ENCODE measurements around the gene WDR88. TPM values are rescaled to one million over a fixed set of nuclear protein-coding genes. Genes with fewer than 3 reads are reported as not detected.

The WDR88 gene
- total and polyA plus RNA-seq, 2 of the 13 experiments (the other 11 are each of a cell fraction or from before 2014, with no cell fraction given): not detected

DNA sequence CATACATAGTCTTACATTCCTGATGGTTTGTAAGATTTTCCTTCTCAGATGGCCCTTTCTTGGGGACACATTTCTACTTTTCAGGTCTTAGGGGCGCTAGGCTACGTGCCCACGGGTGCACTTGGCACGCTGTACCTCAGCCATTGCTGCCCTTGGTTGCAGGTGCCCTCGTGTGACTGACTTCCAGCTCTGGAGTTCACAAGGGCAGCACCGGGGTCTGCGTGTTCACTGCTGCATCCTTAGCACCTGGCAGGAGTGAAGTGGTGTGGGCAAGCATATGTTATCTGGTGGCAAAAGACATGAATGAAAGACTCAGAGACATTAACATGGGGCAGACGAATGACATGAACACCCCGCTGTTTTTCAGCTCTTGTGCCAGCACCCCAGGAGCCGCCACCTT lies 13.3 kb upstream of the WDR88 start:
- BruUV-seq (replicated peaks): no TSS peak
- Histone ChIP-seq H3K36me3 (replicated peaks in 1 of 2; ENCODE audit: control insufficient read depth in 1 of 2, insufficient read depth in 2 of 2, low read length in 2 of 2) (peaks cover 12 to 30% of the 10 kb centered on the region in 2 experiments), H3K27ac (ENCODE audit: extremely low read length, insufficient read depth, low read length) (no peak overlapping the region), H3K4me3 (replicated peaks in 1 of 3; ENCODE audit: insufficient read depth in 1 of 3, low read depth in 2 of 3, low read length in 3 of 3) (no peak overlapping the region), H4K20me1 (ENCODE audit: insufficient read depth, low read length) (no peaks in the 10 kb centered on the region), H3K79me2 (ENCODE audit: insufficient read depth, low read length) (no peaks in the 10 kb centered on the region), H2AFZ (ENCODE audit: low read length) (no peak overlapping the region), H3K4me2 (ENCODE audit: low read depth, low read length) (no peak overlapping the region), H3K9ac (ENCODE audit: insufficient read depth, low read depth, low read length) (no peak overlapping the region), H3K9me3 (ENCODE audit: low read length) (no peaks in the 10 kb centered on the region), H3K4me1 (ENCODE audit: insufficient read depth, low read length) (no peaks in the 10 kb centered on the region), H3K27me3 (ENCODE audit: control insufficient read depth in 1 of 2, insufficient read depth in 2 of 2, low read length in 2 of 2) (no peaks in the 10 kb centered on the region)
- FAIRE-seq (no peak), DNase-seq (ENCODE audit: low spot score) (no peak), ATAC-seq (no peak)
- intact Hi-C loops (cut with micrococcal nuclease; ENCODE audit: unreplicated experiment) (loop anchor here (1.0 kb wide), 1 partner anchor 142 kb away; no protein-coding TSS in a partner anchor), in situ Hi-C loops (cut with HindIII; ENCODE audit: extremely low pct_ligation_motif_present, low pct_unique_long_range_greater_than_20kb) (loop anchor here (5.0 kb wide), 1 partner anchor 141 kb away; no protein-coding TSS in a partner anchor)
- TF ChIP-seq SSRP1 (CRISPR knock-in tag; IDR thresholded peaks at IDR 0.05) (no peak), KLF13 (CRISPR knock-in tag; IDR thresholded peaks at IDR 0.05) (no peak)
- CTCF ChIA-PET (ENCODE audit: low intra/inter-chr PET ratio, low total read pairs): interaction anchor here (1.1 to 2.7 kb wide), 2 partner anchors 140 to 143 kb away, joined by 4 to 27 read pairs; no protein-coding TSS in a partner anchor
- WGBS (ENCODE audit: low lambda C conversion rate): 78% methylated on average over 7 of the region's 10 CpGs
- POLR2A ChIA-PET: no interaction called here

DNA sequence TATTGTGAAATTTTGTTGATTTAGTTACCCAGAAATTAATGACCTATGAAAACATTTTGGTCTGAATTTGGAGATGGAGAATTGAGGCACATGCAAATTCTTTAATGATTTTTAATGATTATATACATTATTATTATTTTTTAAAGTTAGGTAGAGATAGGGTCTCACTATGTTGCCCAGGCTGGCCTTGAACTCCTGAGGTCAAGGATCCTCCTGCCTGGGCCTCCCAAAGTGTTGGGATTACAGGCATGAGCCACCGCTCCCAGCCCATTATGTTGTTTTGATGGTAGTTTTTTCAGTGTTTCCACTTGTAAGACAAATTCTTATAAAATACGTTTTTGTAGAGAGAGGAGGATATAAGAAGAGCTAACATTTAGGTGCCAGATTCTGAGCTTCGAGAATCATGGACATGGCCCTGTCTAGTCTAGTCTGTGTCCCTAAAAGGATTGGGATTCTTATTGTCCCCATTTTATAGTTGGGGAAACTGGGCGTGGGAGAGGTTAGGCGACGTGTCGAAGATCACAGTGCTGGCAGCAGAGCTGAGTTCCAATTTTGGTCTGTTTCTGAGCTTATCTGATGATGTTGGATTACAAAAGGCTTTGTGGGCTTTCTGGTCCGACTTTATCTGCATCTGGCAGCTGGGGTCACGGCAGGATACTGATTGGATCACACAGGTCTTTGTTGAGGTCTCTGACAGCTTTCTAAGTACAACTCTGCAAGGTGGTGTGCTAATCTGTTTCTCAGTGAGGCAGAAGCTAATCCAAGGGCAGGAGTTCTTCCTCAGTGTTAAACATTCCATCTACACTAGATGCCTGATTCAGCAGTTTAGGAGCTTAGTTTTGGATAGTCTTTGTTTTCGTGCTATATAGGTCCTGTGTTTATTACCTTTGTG lies 7.5 kb upstream of the WDR88 start:
- POLR2A ChIA-PET: interaction anchor here (1.5 kb wide), 1 partner anchor 52 kb away, joined by 4 read pairs; no protein-coding TSS in a partner anchor
- Histone ChIP-seq H3K79me2 (ENCODE audit: insufficient read depth, low read length) (no peaks in the 10 kb centered on the region), H4K20me1 (ENCODE audit: insufficient read depth, low read length) (no peaks in the 10 kb centered on the region), H3K4me2 (ENCODE audit: low read depth, low read length) (no peak overlapping the region), H3K9me3 (ENCODE audit: low read length) (no peaks in the 10 kb centered on the region), H3K9ac (ENCODE audit: insufficient read depth, low read depth, low read length) (no peak overlapping the region), H3K4me3 (replicated peaks in 1 of 3; ENCODE audit: insufficient read depth in 1 of 3, low read depth in 2 of 3, low read length in 3 of 3) (no peak overlapping the region), H3K27me3 (ENCODE audit: control insufficient read depth in 1 of 2, insufficient read depth in 2 of 2, low read length in 2 of 2) (no peaks in the 10 kb centered on the region), H2AFZ (ENCODE audit: low read length) (no peak overlapping the region), H3K4me1 (ENCODE audit: insufficient read depth, low read length) (no peaks in the 10 kb centered on the region), H3K36me3 (replicated peaks in 1 of 2; ENCODE audit: control insufficient read depth in 1 of 2, insufficient read depth in 2 of 2, low read length in 2 of 2) (peaks cover 5 to 30% of the 10 kb centered on the region in 2 experiments), H3K27ac (ENCODE audit: extremely low read length, insufficient read depth, low read length) (no peak overlapping the region)
- intact Hi-C loops (cut with micrococcal nuclease; ENCODE audit: unreplicated experiment): no loop called here
- FAIRE-seq: no peak
- WGBS (ENCODE audit: low lambda C conversion rate): 90% methylated on average over 10 of the region's 10 CpGs
- CTCF ChIA-PET (ENCODE audit: low intra/inter-chr PET ratio, low total read pairs): no interaction called here
- ATAC-seq: no peak
- in situ Hi-C loops (cut with HindIII; ENCODE audit: extremely low pct_ligation_motif_present, low pct_unique_long_range_greater_than_20kb): loop anchor here (25.0 kb wide), 1 partner anchor 437 kb away; the partner anchor contains the start of genes ANKRD27, NUDT19 and RGS9BP
- no TSS peak for BruUV-seq (replicated peaks)
- DNase-seq (ENCODE audit: low spot score): no peak
- TF ChIP-seq, protein P1, sequence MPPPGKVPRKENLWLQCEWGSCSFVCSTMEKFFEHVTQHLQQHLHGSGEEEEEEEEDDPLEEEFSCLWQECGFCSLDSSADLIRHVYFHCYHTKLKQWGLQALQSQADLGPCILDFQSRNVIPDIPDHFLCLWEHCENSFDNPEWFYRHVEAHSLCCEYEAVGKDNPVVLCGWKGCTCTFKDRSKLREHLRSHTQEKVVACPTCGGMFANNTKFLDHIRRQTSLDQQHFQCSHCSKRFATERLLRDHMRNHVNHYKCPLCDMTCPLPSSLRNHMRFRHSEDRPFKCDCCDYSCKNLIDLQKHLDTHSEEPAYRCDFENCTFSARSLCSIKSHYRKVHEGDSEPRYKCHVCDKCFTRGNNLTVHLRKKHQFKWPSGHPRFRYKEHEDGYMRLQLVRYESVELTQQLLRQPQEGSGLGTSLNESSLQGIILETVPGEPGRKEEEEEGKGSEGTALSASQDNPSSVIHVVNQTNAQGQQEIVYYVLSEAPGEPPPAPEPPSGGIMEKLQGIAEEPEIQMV (CRISPR knock-in tag; IDR thresholded peaks at IDR 0.05; ENCODE audit: low read depth): no peak
- TF ChIP-seq, protein P2, sequence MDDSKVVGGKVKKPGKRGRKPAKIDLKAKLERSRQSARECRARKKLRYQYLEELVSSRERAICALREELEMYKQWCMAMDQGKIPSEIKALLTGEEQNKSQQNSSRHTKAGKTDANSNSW (CRISPR knock-in tag; IDR thresholded peaks at IDR 0.05; ENCODE audit: borderline replicate concordance): no peak
- TF ChIP-seq ZNF616 (CRISPR knock-in tag; IDR thresholded peaks at IDR 0.05; ENCODE audit: low read depth): no peak
- TF ChIP-seq ZNF292 (CRISPR knock-in tag; IDR thresholded peaks at IDR 0.05; ENCODE audit: borderline replicate concordance, low read depth): no peak
- TF ChIP-seq, protein P3, sequence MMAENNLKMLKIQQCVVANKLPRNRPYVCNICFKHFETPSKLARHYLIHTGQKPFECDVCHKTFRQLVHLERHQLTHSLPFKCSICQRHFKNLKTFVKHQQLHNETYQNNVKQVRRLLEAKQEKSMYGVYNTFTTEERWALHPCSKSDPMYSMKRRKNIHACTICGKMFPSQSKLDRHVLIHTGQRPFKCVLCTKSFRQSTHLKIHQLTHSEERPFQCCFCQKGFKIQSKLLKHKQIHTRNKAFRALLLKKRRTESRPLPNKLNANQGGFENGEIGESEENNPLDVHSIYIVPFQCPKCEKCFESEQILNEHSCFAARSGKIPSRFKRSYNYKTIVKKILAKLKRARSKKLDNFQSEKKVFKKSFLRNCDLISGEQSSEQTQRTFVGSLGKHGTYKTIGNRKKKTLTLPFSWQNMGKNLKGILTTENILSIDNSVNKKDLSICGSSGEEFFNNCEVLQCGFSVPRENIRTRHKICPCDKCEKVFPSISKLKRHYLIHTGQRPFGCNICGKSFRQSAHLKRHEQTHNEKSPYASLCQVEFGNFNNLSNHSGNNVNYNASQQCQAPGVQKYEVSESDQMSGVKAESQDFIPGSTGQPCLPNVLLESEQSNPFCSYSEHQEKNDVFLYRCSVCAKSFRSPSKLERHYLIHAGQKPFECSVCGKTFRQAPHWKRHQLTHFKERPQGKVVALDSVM (CRISPR knock-in tag; IDR thresholded peaks at IDR 0.05): 0 out of 2 replicates have a peak, but pooled peaks have one; percentile 36
- TF ChIP-seq YEATS2 (CRISPR knock-in tag; IDR thresholded peaks at IDR 0.05; ENCODE audit: borderline replicate concordance): no peak
- peak; percentile 74 to 79 for TF ChIP-seq MAFK (conservative IDR thresholded peaks at IDR 0.05 in 1 of 2, IDR thresholded peaks at IDR 0.05 in 1 of 2; ENCODE audit: low read length in 2 of 2)
- TF ChIP-seq SMARCC2 (IDR thresholded peaks at IDR 0.05): no peak
- TF ChIP-seq, protein P4, sequence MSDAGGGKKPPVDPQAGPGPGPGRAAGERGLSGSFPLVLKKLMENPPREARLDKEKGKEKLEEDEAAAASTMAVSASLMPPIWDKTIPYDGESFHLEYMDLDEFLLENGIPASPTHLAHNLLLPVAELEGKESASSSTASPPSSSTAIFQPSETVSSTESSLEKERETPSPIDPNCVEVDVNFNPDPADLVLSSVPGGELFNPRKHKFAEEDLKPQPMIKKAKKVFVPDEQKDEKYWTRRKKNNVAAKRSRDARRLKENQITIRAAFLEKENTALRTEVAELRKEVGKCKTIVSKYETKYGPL (CRISPR knock-in tag; IDR thresholded peaks at IDR 0.05): no peak
- no peak for TF ChIP-seq ARHGAP35 (CRISPR knock-in tag; IDR thresholded peaks at IDR 0.05; ENCODE audit: borderline replicate concordance)
